Gastroesophageal sphincter (tissue), 3 donors: Measurements from ENCODE around the gene HNRNPUL1.

Experiments
- CTCF ChIP-seq, 4 experiments: fragments of 200-600 bp in 2 of 4; fragments of 450-650 bp in 2 of 4; sonication (generic) in 1 of 4; IDR thresholded peaks; one replicate each; pipeline ENCODE4 v1.5.1; 2017 to 2019; ENCODE audit warnings: antibody characterized with exemption in 4 of 4, mild to moderate bottlenecking in 2 of 4, moderate library complexity in 2 of 4
- POLR2A ChIP-seq, 2 donors: fragments of 450-650 bp; IDR thresholded peaks; one replicate each; pipeline ENCODE4 v1.6.1; 2017; ENCODE audit warnings: antibody characterized with exemption in 2 of 2, mild to moderate bottlenecking in 2 of 2, moderate library complexity in 1 of 2

GRCh38 chr19:41219924-41220567, 44.1 kb upstream of the HNRNPUL1 start:
- TF ChIP-seq CTCF (IDR thresholded peaks at IDR 0.05) (no peak), POLR2A (IDR thresholded peaks at IDR 0.05) (no peak)
